ENCODE data around the gene LRCOL1.

LRCOL1 gene

GRCh38 chr12:132581348-132582057 lies 28.9 kb downstream of the LRCOL1 start:
- DNase-seq: no peak

GRCh38 chr12:132580701-132581292 lies 29.6 kb downstream of the LRCOL1 start:
- no peak for DNase-seq

GRCh38 chr12:132579744-132580143 lies 30.6 kb downstream of the LRCOL1 start:
- DNase-seq: no peak

- DNase-seq: no peak
Observed at GRCh38 chr12:132578826-132579225, 31.6 kb downstream of the LRCOL1 start.

- DNase-seq: no peak
Observed at GRCh38 chr12:132578118-132578517, 32.3 kb downstream of the LRCOL1 start.

- DNase-seq: no peak
Observed at GRCh38 chr12:132577191-132577920, 33.0 kb downstream of the LRCOL1 start.

- no peak for DNase-seq
Observed at GRCh38 chr12:132576701-132577100, 33.7 kb downstream of the LRCOL1 start.

- DNase-seq: no peak
Observed at GRCh38 chr12:132575661-132576060, 34.7 kb downstream of the LRCOL1 start.

GRCh38 chr12:132574271-132574996 lies 35.9 kb downstream of the LRCOL1 start:
- no peak for DNase-seq

- no peak for DNase-seq
Observed at GRCh38 chr12:132572801-132573760, 37.3 kb downstream of the LRCOL1 start.

GRCh38 chr12:132572106-132572505 lies 38.3 kb downstream of the LRCOL1 start:
- no peak for DNase-seq

- no peak for DNase-seq
Observed at GRCh38 chr12:132571598-132571997, 38.8 kb downstream of the LRCOL1 start.

GRCh38 chr12:132571051-132571450 lies 39.3 kb downstream of the LRCOL1 start:
- DNase-seq: no peak

- no peak for DNase-seq
Observed at GRCh38 chr12:132570635-132571034, 39.7 kb downstream of the LRCOL1 start.

GRCh38 chr12:132569856-132570480 lies 40.4 kb downstream of the LRCOL1 start:
- DNase-seq: no peak

- DNase-seq: no peak
Observed at GRCh38 chr12:132568826-132569480, 41.4 kb downstream of the LRCOL1 start.

GRCh38 chr12:132568301-132568700 lies 42.1 kb downstream of the LRCOL1 start:
- DNase-seq: no peak

GRCh38 chr12:132566516-132567131 lies 43.8 kb downstream of the LRCOL1 start:
- DNase-seq: no peak

- no peak for DNase-seq
Observed at GRCh38 chr12:132565365-132565764, 45.0 kb downstream of the LRCOL1 start.

GRCh38 chr12:132563911-132564310 lies 46.5 kb downstream of the LRCOL1 start:
- DNase-seq: no peak
